Measurements from ENCODE around the gene PTPRE.

The PTPRE gene

DNA sequence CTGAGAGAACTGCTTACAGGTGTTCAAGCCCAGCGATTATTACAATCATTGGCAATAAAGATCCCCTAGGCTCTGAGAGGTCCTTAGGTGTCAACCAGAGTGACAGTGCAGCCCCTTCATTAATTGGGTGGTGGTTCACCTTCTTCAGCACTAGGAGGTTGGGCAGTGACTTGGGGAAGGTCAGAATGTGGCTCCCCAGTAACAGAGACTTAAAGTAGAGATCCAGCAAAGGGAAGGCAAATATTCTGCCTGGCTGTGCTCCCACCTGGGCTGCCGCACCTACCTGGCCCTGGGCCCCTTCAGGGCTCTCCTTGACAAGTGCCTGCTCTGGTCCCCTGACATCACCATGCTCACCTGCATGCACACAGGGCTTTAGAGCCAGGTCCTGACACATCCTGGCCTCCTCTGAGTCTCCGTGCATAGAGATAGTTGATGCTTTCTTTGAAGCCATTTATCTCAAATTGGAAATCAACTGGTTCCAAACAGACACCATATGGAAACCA, 16.0 kb upstream of the PTPRE start:
- no peak overlapping the region for H3K4me3 ChIP-seq (IDR thresholded peaks at IDR 0.05; ENCODE audit: insufficient read depth, low read depth, low read length)
- H2AFZ ChIP-seq (ENCODE audit: low read depth) = no peak overlapping the region
- no peak overlapping the region for H3K9ac ChIP-seq
- no peak overlapping the region for H3K27ac ChIP-seq
- no peaks in the 10 kb centered on the region for H3K36me3 ChIP-seq (ENCODE audit: insufficient read depth)
- H4K20me1 ChIP-seq (ENCODE audit: insufficient read depth) = no peaks in the 10 kb centered on the region
- H3K4me1 ChIP-seq (ENCODE audit: low read depth, poor library complexity, severe bottlenecking) = no peaks in the 10 kb centered on the region
- H3K79me2 ChIP-seq (ENCODE audit: insufficient read depth, low read depth) = no peaks in the 10 kb centered on the region
- H3K4me2 ChIP-seq = no peak overlapping the region
- no peaks in the 10 kb centered on the region for H3K27me3 ChIP-seq (ENCODE audit: insufficient read depth, low read depth)
- TF ChIP-seq, protein P1, sequence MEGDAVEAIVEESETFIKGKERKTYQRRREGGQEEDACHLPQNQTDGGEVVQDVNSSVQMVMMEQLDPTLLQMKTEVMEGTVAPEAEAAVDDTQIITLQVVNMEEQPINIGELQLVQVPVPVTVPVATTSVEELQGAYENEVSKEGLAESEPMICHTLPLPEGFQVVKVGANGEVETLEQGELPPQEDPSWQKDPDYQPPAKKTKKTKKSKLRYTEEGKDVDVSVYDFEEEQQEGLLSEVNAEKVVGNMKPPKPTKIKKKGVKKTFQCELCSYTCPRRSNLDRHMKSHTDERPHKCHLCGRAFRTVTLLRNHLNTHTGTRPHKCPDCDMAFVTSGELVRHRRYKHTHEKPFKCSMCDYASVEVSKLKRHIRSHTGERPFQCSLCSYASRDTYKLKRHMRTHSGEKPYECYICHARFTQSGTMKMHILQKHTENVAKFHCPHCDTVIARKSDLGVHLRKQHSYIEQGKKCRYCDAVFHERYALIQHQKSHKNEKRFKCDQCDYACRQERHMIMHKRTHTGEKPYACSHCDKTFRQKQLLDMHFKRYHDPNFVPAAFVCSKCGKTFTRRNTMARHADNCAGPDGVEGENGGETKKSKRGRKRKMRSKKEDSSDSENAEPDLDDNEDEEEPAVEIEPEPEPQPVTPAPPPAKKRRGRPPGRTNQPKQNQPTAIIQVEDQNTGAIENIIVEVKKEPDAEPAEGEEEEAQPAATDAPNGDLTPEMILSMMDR (conservative IDR thresholded peaks at IDR 0.05; ENCODE audit: low read depth, low read length) = no peak

DNA sequence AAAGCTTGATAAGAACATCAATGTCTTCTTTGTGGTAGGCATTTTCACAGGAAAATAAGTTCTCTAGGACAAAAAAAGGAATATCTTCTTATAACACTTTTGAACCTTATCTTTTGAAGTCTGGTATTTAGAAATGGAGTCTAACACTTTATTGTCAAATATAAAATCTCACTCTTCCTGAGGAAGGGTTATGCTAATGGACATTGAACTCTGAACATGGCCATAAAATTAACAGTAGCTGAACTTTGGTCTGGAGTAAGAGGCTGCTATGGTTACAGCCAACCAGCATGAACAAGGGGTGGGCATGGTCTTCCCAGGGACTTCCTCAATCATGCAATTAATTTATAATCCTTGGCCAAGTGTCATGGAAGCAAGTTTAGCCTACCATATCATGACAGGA, 14.2 kb upstream of the PTPRE start, which contains the start of gene CLRN3:
CLRN3 (minus strand) TSS at position 199 of the 400 bp plus-strand sequence; CDS start at position 42, 157 bp downstream.
- TF ChIP-seq, protein P1 (conservative IDR thresholded peaks at IDR 0.05; ENCODE audit: low read depth, low read length) = no peak

DNA sequence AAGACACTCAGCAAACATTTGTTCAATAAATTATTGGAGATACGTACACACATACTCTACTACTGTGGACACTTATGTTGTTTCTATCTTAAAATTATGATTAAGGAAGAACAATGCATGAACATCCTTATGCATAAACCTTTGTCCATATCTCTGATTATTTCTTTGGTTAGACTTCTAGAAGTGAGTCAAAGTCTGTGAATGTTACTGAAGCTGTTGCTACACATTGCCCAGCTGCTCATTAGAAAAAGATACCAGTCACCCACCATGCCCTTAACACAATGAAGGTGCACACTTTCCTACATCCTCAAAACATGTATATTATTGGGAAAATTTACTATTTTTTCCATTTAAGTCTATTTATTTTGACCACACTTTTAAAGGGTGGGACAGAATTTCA, 12.8 kb upstream of the PTPRE start:
- Histone ChIP-seq H3K4me3 (IDR thresholded peaks at IDR 0.05; ENCODE audit: insufficient read depth, low read depth, low read length) (no peak overlapping the region), H3K27me3 (ENCODE audit: insufficient read depth, low read depth) (no peaks in the 10 kb centered on the region), H3K27ac (no peak overlapping the region), H4K20me1 (ENCODE audit: insufficient read depth) (no peaks in the 10 kb centered on the region), H3K79me2 (ENCODE audit: insufficient read depth, low read depth) (no peaks in the 10 kb centered on the region), H3K36me3 (ENCODE audit: insufficient read depth) (no peaks in the 10 kb centered on the region), H2AFZ (ENCODE audit: low read depth) (no peak overlapping the region), H3K4me2 (no peak overlapping the region), H3K4me1 (ENCODE audit: low read depth, poor library complexity, severe bottlenecking) (no peaks in the 10 kb centered on the region), H3K9ac (no peak overlapping the region)
- TF ChIP-seq, protein P1 (conservative IDR thresholded peaks at IDR 0.05; ENCODE audit: low read depth, low read length) = no peak

More for the DNA sequence above, 14.2 kb upstream of the PTPRE start, which contains the start of gene CLRN3:
- Histone ChIP-seq H3K4me2 (no peak within 1 kb of the TSS), H3K4me3 (IDR thresholded peaks at IDR 0.05; ENCODE audit: insufficient read depth, low read depth, low read length) (no peak within 1 kb of the TSS), H3K36me3 (ENCODE audit: insufficient read depth) (no peaks in the 10 kb centered on the region), H4K20me1 (ENCODE audit: insufficient read depth) (no peaks in the 10 kb centered on the region), H3K79me2 (ENCODE audit: insufficient read depth, low read depth) (no peaks in the 10 kb centered on the region), H3K9ac (no peak within 1 kb of the TSS), H3K27me3 (ENCODE audit: insufficient read depth, low read depth) (no peaks in the 10 kb centered on the region), H3K27ac (no peak within 1 kb of the TSS), H3K4me1 (ENCODE audit: low read depth, poor library complexity, severe bottlenecking) (no peaks in the 10 kb centered on the region), H2AFZ (ENCODE audit: low read depth) (no peak within 1 kb of the TSS)

DNA sequence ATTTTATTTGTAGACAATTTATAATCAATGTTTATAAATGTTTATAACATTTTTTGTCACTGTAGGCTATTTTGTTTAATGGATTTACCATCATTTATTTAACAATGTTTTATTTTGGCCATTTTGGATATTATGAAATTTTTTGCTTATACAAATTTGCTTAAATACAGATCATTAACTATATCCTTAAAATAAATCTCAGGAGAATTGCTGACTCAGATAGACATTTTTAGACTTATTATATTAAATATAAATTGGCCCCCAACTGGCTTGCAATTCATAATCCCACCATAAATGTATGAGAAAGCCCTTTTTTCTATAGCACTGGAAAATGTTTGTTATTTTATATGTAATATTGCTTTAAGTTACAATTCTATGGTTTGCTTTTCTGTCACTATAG, 10.3 kb upstream of the PTPRE start:
- no peaks in the 10 kb centered on the region for H3K4me1 ChIP-seq (ENCODE audit: low read depth, poor library complexity, severe bottlenecking)
- H3K27me3 ChIP-seq (ENCODE audit: insufficient read depth, low read depth) = no peaks in the 10 kb centered on the region

More for the DNA sequence above, 10.3 kb upstream of the PTPRE start:
- H3K4me3 ChIP-seq (IDR thresholded peaks at IDR 0.05; ENCODE audit: insufficient read depth, low read depth, low read length) = no peak overlapping the region
- H3K79me2 ChIP-seq (ENCODE audit: insufficient read depth, low read depth) = no peaks in the 10 kb centered on the region
- no peak overlapping the region for H2AFZ ChIP-seq (ENCODE audit: low read depth)
- H3K36me3 ChIP-seq (ENCODE audit: insufficient read depth) = no peaks in the 10 kb centered on the region
- no peak overlapping the region for H3K9ac ChIP-seq
- H4K20me1 ChIP-seq (ENCODE audit: insufficient read depth) = no peaks in the 10 kb centered on the region
- TF ChIP-seq, protein P1 (conservative IDR thresholded peaks at IDR 0.05; ENCODE audit: low read depth, low read length) = no peak
- H3K27ac ChIP-seq = no peak overlapping the region
- no peak overlapping the region for H3K4me2 ChIP-seq

Data from KMS-11 (cell line).